WTC11 (cell line): ENCODE data around the gene VTI1A. TPM values are rescaled to one million over a fixed set of nuclear protein-coding genes. Genes with fewer than 3 reads are reported as not detected.

ENCODE experiments used
- ATAC-seq: fragments of 200-7000 bp; cut with Tn5 transposase; 2 replicates; pipeline ENCODE4 v1.10.0; 2021; ENCODE audit warnings: mild to moderate bottlenecking, moderate library complexity
- CTCF ChIA-PET: fragments of 300-600 bp; sonication (Branson Sonifier 250); formaldehyde crosslinking; loops from one replicate; lab custom pipeline; 2021; ENCODE audit warnings: antibody characterized with exemption; lab: Charles Lee
- POLR2A ChIA-PET: fragments of 350-600 bp; sonication (Branson Sonifier 250); formaldehyde crosslinking; loops from one replicate; lab custom pipeline; 2021; ENCODE audit warnings: antibody characterized with exemption; lab: Charles Lee
- DNase-seq: peaks from one replicate; pipeline ENCODE4 v3.0.0; 2021; ENCODE audit warnings: low spot score
- H3K27ac Mint-ChIP-seq: 2 replicates; pipeline ENCODE4 v1.8.0; 2021; ENCODE audit warnings: mixed read lengths
- H3K27me3 Mint-ChIP-seq: 2 replicates; pipeline ENCODE4 v1.8.0; 2021; ENCODE audit warnings: low read depth, mild to moderate bottlenecking, moderate library complexity, mixed read lengths
- H3K36me3 Mint-ChIP-seq: 2 replicates; pipeline ENCODE4 v1.8.0; 2021; ENCODE audit warnings: mixed read lengths
- H3K4me1 Mint-ChIP-seq: 2 replicates; pipeline ENCODE4 v1.8.0; 2022; ENCODE audit warnings: mixed read lengths
- H3K4me3 Mint-ChIP-seq: 2 replicates; pipeline ENCODE4 v1.8.0; 2021; ENCODE audit warnings: mild to moderate bottlenecking, moderate library complexity, mixed read lengths
- H3K9me3 Mint-ChIP-seq: 2 replicates; pipeline ENCODE4 v1.8.0; 2021; ENCODE audit warnings: mixed read lengths
- ESRRA ChIP-seq: sonication (generic); formaldehyde crosslinking; IDR thresholded peaks from 2 replicates; pipeline ENCODE4 v1.8.1; 2022; ENCODE audit warnings: mild to moderate bottlenecking, missing genetic modification reagents, borderline replicate concordance
- GABPB1 ChIP-seq: sonication (generic); formaldehyde crosslinking; IDR thresholded peaks from 2 replicates; pipeline ENCODE4 v1.8.1; 2023; ENCODE audit warnings: mild to moderate bottlenecking, missing genetic modification reagents
- JUN ChIP-seq: sonication (generic); formaldehyde crosslinking; IDR thresholded peaks from 2 replicates; pipeline ENCODE4 v1.8.0; 2023; ENCODE audit warnings: mild to moderate bottlenecking, missing genetic modification reagents
- MYBL2 ChIP-seq: sonication (generic); formaldehyde crosslinking; IDR thresholded peaks from 2 replicates; pipeline ENCODE4 v1.8.1; 2023; ENCODE audit warnings: mild to moderate bottlenecking, moderate library complexity, missing genetic modification reagents
- NFYB ChIP-seq: sonication (generic); formaldehyde crosslinking; conservative IDR thresholded peaks from 2 replicates; pipeline ENCODE4 v1.8.0; 2022; ENCODE audit warnings: low read depth, missing genetic modification reagents
- NR1H2 ChIP-seq: sonication (generic); formaldehyde crosslinking; IDR thresholded peaks from 2 replicates; pipeline ENCODE4 v1.9.0; 2021; ENCODE audit warnings: mild to moderate bottlenecking, moderate library complexity, missing genetic modification reagents
- NR2C2 ChIP-seq: sonication (generic); formaldehyde crosslinking; IDR thresholded peaks from 2 replicates; pipeline ENCODE4 v1.8.0; 2022; ENCODE audit warnings: mild to moderate bottlenecking, missing genetic modification reagents
- OVOL2 ChIP-seq: fragments of 250-450 bp; sonication (Bioruptor Pico); IDR thresholded peaks from 2 replicates; pipeline ENCODE4 v1.9.0; 2021; ENCODE audit warnings: mild to moderate bottlenecking, borderline replicate concordance
- SMAD3 ChIP-seq: sonication (generic); formaldehyde crosslinking; IDR thresholded peaks from 2 replicates; pipeline ENCODE4 v1.8.0; 2022; ENCODE audit warnings: missing genetic modification reagents, mild to moderate bottlenecking, borderline replicate concordance
- ZNF219 ChIP-seq: sonication (generic); formaldehyde crosslinking; IDR thresholded peaks from 2 replicates; pipeline ENCODE4 v1.8.0; 2023; ENCODE audit warnings: missing genetic modification reagents, mild to moderate bottlenecking, borderline replicate concordance
- ZNF232 ChIP-seq: sonication (generic); formaldehyde crosslinking; IDR thresholded peaks from 2 replicates; pipeline ENCODE4 v1.8.0; 2022; ENCODE audit warnings: mild to moderate bottlenecking, missing genetic modification reagents
- ZNF263 ChIP-seq: sonication (generic); formaldehyde crosslinking; IDR thresholded peaks from 2 replicates; pipeline ENCODE4 v1.8.1; 2022; ENCODE audit warnings: low read depth, mild to moderate bottlenecking, moderate library complexity, missing genetic modification reagents
- ZNF396 ChIP-seq: fragments of 250-450 bp; sonication (Bioruptor Pico); IDR thresholded peaks from 2 replicates; pipeline ENCODE4 v1.8.0; 2021; ENCODE audit warnings: mild to moderate bottlenecking, moderate library complexity, borderline replicate concordance
- ZNF416 ChIP-seq: fragments of 250-450 bp; sonication (Bioruptor Pico); IDR thresholded peaks from 2 replicates; pipeline ENCODE4 v1.9.0; 2021; ENCODE audit warnings: mild to moderate bottlenecking, inconsistent platforms
- total RNA-seq: library from RNA; stranded (reverse); gene quantifications from 3 replicates; pipeline ENCODE4 v1.2.3, GENCODE V29; 2021
- TF ChIP-seq, protein P1 (sequence below): sonication (generic); formaldehyde crosslinking; IDR thresholded peaks from 2 replicates; pipeline ENCODE4 v1.8.0; 2022; ENCODE audit warnings: mild to moderate bottlenecking, missing genetic modification reagents
- TF ChIP-seq, protein P2 (sequence below): sonication (generic); formaldehyde crosslinking; IDR thresholded peaks from 2 replicates; pipeline ENCODE4 v1.8.1; 2022; ENCODE audit warnings: low read depth, missing genetic modification reagents, borderline replicate concordance
- TF ChIP-seq, protein P3 (sequence below): fragments of 250-450 bp; sonication (Bioruptor Pico); IDR thresholded peaks from 2 replicates; pipeline ENCODE4 v2.1.2; 2022; ENCODE audit warnings: mild to moderate bottlenecking, moderate library complexity
- TF ChIP-seq, protein P4 (sequence below): fragments of 250-450 bp; sonication (Bioruptor Pico); IDR thresholded peaks from 2 replicates; pipeline ENCODE4 v1.8.0; 2021; ENCODE audit warnings: mild to moderate bottlenecking
- TF ChIP-seq, protein P5 (sequence below): sonication (generic); formaldehyde crosslinking; IDR thresholded peaks from 2 replicates; pipeline ENCODE4 v1.8.1; 2023; ENCODE audit warnings: mild to moderate bottlenecking, missing genetic modification reagents, moderate library complexity
- TF ChIP-seq, protein P6 (sequence below): sonication (generic); formaldehyde crosslinking; IDR thresholded peaks from 2 replicates; pipeline ENCODE4 v1.8.0; 2022; ENCODE audit warnings: mild to moderate bottlenecking, missing genetic modification reagents
- TF ChIP-seq, protein P7 (sequence below): fragments of 250-450 bp; sonication (Bioruptor Pico); IDR thresholded peaks from 2 replicates; pipeline ENCODE4 v1.9.0; 2021; ENCODE audit warnings: mild to moderate bottlenecking, borderline replicate concordance

Gene VTI1A
- total RNA-seq, 1 experiment from 2014 or later = 20.1 TPM

DNA sequence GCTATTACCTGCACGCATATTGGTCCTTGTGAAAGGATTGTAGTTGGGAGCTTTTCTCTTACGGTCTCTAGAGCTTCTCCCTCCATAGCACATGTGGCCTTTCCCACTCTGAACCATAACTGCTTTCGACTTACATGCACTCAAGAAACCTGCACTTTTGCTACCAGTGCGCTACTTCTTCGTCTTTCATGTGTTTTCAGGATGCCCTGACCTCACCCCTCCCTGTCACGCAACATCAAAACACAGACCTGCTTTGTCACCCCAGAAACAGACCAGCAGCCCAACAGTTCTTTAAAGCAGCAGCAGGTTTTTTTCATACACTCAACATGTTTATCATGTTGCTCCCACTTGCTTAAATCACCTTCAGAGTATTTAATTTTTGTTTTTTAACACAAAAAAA lies 259.6 kb downstream of the VTI1A start:
- H3K27ac Mint-ChIP-seq = no peak overlapping the region
- no peaks in the 10 kb centered on the region for H3K36me3 Mint-ChIP-seq
- no peak for DNase-seq
- TF ChIP-seq, protein P1, sequence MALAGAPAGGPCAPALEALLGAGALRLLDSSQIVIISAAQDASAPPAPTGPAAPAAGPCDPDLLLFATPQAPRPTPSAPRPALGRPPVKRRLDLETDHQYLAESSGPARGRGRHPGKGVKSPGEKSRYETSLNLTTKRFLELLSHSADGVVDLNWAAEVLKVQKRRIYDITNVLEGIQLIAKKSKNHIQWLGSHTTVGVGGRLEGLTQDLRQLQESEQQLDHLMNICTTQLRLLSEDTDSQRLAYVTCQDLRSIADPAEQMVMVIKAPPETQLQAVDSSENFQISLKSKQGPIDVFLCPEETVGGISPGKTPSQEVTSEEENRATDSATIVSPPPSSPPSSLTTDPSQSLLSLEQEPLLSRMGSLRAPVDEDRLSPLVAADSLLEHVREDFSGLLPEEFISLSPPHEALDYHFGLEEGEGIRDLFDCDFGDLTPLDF (CRISPR knock-in tag) = no peak
- TF ChIP-seq NR1H2 (CRISPR knock-in tag) (no peak), NR2C2 (no peak), OVOL2 (CRISPR knock-in tag) (no peak), ESRRA (CRISPR knock-in tag) (no peak), GABPB1 (CRISPR knock-in tag) (no peak), SMAD3 (CRISPR knock-in tag) (no peak), MYBL2 (CRISPR knock-in tag) (no peak), NFYB (CRISPR knock-in tag) (no peak), ZNF396 (no peak), ZNF416 (CRISPR knock-in tag) (no peak), ZNF263 (no peak)
- TF ChIP-seq, protein P2, sequence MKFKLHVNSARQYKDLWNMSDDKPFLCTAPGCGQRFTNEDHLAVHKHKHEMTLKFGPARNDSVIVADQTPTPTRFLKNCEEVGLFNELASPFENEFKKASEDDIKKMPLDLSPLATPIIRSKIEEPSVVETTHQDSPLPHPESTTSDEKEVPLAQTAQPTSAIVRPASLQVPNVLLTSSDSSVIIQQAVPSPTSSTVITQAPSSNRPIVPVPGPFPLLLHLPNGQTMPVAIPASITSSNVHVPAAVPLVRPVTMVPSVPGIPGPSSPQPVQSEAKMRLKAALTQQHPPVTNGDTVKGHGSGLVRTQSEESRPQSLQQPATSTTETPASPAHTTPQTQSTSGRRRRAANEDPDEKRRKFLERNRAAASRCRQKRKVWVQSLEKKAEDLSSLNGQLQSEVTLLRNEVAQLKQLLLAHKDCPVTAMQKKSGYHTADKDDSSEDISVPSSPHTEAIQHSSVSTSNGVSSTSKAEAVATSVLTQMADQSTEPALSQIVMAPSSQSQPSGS (CRISPR knock-in tag) = no peak
- TF ChIP-seq, protein P3, sequence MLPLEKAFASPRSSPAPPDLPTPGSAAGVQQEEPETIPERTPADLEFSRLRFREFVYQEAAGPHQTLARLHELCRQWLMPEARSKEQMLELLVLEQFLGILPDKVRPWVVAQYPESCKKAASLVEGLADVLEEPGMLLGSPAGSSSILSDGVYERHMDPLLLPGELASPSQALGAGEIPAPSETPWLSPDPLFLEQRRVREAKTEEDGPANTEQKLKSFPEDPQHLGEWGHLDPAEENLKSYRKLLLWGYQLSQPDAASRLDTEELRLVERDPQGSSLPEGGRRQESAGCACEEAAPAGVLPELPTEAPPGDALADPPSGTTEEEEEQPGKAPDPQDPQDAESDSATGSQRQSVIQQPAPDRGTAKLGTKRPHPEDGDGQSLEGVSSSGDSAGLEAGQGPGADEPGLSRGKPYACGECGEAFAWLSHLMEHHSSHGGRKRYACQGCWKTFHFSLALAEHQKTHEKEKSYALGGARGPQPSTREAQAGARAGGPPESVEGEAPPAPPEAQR (CRISPR knock-in tag) = no peak
- TF ChIP-seq, protein P4, sequence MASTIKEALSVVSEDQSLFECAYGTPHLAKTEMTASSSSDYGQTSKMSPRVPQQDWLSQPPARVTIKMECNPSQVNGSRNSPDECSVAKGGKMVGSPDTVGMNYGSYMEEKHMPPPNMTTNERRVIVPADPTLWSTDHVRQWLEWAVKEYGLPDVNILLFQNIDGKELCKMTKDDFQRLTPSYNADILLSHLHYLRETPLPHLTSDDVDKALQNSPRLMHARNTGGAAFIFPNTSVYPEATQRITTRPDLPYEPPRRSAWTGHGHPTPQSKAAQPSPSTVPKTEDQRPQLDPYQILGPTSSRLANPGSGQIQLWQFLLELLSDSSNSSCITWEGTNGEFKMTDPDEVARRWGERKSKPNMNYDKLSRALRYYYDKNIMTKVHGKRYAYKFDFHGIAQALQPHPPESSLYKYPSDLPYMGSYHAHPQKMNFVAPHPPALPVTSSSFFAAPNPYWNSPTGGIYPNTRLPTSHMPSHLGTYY (CRISPR knock-in tag) = no peak
- TF ChIP-seq, protein P5, sequence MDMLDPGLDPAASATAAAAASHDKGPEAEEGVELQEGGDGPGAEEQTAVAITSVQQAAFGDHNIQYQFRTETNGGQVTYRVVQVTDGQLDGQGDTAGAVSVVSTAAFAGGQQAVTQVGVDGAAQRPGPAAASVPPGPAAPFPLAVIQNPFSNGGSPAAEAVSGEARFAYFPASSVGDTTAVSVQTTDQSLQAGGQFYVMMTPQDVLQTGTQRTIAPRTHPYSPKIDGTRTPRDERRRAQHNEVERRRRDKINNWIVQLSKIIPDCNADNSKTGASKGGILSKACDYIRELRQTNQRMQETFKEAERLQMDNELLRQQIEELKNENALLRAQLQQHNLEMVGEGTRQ (CRISPR knock-in tag) = no peak
- TF ChIP-seq, all 79 proteins: peak for 0
- peaks cover 34% of the 10 kb centered on the region for H3K4me1 Mint-ChIP-seq
- H3K9me3 Mint-ChIP-seq = no peaks in the 10 kb centered on the region
- no peak overlapping the region for H3K4me3 Mint-ChIP-seq
- no peak for ATAC-seq
- ChIA-PET POLR2A (no interaction called here), CTCF (no interaction called here)
- H3K27me3 Mint-ChIP-seq = no peaks in the 10 kb centered on the region; the same call in 1 of the 2 replicates

DNA sequence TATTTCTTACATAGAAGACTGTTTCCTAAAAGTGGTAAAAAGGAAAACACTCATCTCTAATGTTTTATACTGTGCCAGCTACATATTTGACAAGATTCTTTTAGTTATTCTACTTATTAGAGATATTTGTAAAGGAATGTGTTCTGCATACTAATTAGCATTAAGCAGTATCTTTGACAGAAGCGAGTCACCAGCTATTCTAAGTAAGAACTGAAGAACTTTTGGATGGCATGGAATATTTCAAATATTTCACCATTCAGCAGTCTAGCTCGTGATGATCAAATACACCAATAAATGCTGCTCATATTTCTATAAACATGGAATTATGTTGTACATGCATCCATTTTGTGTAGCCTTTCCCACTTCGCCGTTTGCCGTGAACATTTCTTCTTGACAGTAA lies 261.4 kb downstream of the VTI1A start:
- H3K9me3 Mint-ChIP-seq = no peaks in the 10 kb centered on the region
- no peaks in the 10 kb centered on the region; the same call in 1 of the 2 replicates for H3K27me3 Mint-ChIP-seq
- H3K27ac Mint-ChIP-seq = peak overlapping the region; percentile 27; the same call in 1 of the 2 replicates
- H3K4me1 Mint-ChIP-seq = peaks cover 47% of the 10 kb centered on the region
- no peak for ATAC-seq
- DNase-seq = no peak
- no peak overlapping the region for H3K4me3 Mint-ChIP-seq
- ChIA-PET CTCF (no interaction called here), POLR2A (no interaction called here)
- H3K36me3 Mint-ChIP-seq = no peaks in the 10 kb centered on the region
- TF ChIP-seq, protein P6, sequence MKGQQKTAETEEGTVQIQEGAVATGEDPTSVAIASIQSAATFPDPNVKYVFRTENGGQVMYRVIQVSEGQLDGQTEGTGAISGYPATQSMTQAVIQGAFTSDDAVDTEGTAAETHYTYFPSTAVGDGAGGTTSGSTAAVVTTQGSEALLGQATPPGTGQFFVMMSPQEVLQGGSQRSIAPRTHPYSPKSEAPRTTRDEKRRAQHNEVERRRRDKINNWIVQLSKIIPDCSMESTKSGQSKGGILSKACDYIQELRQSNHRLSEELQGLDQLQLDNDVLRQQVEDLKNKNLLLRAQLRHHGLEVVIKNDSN (CRISPR knock-in tag) = no peak
- TF ChIP-seq, protein P7, sequence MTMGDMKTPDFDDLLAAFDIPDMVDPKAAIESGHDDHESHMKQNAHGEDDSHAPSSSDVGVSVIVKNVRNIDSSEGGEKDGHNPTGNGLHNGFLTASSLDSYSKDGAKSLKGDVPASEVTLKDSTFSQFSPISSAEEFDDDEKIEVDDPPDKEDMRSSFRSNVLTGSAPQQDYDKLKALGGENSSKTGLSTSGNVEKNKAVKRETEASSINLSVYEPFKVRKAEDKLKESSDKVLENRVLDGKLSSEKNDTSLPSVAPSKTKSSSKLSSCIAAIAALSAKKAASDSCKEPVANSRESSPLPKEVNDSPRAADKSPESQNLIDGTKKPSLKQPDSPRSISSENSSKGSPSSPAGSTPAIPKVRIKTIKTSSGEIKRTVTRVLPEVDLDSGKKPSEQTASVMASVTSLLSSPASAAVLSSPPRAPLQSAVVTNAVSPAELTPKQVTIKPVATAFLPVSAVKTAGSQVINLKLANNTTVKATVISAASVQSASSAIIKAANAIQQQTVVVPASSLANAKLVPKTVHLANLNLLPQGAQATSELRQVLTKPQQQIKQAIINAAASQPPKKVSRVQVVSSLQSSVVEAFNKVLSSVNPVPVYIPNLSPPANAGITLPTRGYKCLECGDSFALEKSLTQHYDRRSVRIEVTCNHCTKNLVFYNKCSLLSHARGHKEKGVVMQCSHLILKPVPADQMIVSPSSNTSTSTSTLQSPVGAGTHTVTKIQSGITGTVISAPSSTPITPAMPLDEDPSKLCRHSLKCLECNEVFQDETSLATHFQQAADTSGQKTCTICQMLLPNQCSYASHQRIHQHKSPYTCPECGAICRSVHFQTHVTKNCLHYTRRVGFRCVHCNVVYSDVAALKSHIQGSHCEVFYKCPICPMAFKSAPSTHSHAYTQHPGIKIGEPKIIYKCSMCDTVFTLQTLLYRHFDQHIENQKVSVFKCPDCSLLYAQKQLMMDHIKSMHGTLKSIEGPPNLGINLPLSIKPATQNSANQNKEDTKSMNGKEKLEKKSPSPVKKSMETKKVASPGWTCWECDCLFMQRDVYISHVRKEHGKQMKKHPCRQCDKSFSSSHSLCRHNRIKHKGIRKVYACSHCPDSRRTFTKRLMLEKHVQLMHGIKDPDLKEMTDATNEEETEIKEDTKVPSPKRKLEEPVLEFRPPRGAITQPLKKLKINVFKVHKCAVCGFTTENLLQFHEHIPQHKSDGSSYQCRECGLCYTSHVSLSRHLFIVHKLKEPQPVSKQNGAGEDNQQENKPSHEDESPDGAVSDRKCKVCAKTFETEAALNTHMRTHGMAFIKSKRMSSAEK (CRISPR knock-in tag) = no peak
- no peak for TF ChIP-seq JUN (CRISPR knock-in tag)
- no peak for TF ChIP-seq ZNF219 (CRISPR knock-in tag)
- TF ChIP-seq NR2C2 = no peak
- TF ChIP-seq GABPB1 (CRISPR knock-in tag) = no peak
- TF ChIP-seq ZNF232 (CRISPR knock-in tag) = no peak
